HepG2 (cell line): ENCODE data around the gene FSCN2.

Experiments
- ATF7 ChIP-seq, 2 experiments: fragments of 450-650 bp in 1 of 2; sonication (generic) in 1 of 2; formaldehyde crosslinking in 1 of 2; IDR thresholded peaks; 2 replicates each; pipeline versions ENCODE4 v1.4.0 to v1.6.1; 2016 to 2020; ENCODE audit warnings: antibody characterized with exemption in 1 of 2, mild to moderate bottlenecking in 1 of 2, missing genetic modification reagents in 1 of 2
- CHD4 ChIP-seq: fragments of 200-600 bp; sonication (generic); IDR thresholded peaks from 2 replicates; pipeline ENCODE4 v1.7.0; 2017; ENCODE audit warnings: mild to moderate bottlenecking, low read length, borderline replicate concordance
- MEIS2 ChIP-seq: sonication (generic); formaldehyde crosslinking; IDR thresholded peaks from 2 replicates; pipeline ENCODE4 v1.9.0; 2021; ENCODE audit warnings: mild to moderate bottlenecking, missing genetic modification reagents
- NR1H2 ChIP-seq: sonication (generic); formaldehyde crosslinking; IDR thresholded peaks from 2 replicates; pipeline ENCODE4 v1.8.1; 2022; ENCODE audit warnings: low read depth, missing genetic modification reagents, borderline replicate concordance
- ZNF33B ChIP-seq: sonication (generic); formaldehyde crosslinking; IDR thresholded peaks from 2 replicates; pipeline ENCODE4 v1.5.1; 2020; ENCODE audit warnings: mild to moderate bottlenecking, missing genetic modification reagents
- ZNF382 ChIP-seq: sonication (generic); formaldehyde crosslinking; IDR thresholded peaks from 2 replicates; pipeline ENCODE4 v1.5.0; 2020; ENCODE audit warnings: missing genetic modification reagents, mild to moderate bottlenecking, borderline replicate concordance
- ZNF501 ChIP-seq: sonication (generic); formaldehyde crosslinking; IDR thresholded peaks from 2 replicates; pipeline ENCODE4 v1.5.1; 2020; ENCODE audit warnings: mild to moderate bottlenecking, moderate library complexity, missing genetic modification reagents
- TF ChIP-seq, protein P1 (sequence below): sonication (generic); formaldehyde crosslinking; IDR thresholded peaks from 2 replicates; pipeline ENCODE4 v1.4.0; 2020; ENCODE audit warnings: missing genetic modification reagents, mild to moderate bottlenecking, borderline replicate concordance
- TF ChIP-seq, protein P2 (sequence below): sonication (generic); formaldehyde crosslinking; IDR thresholded peaks from 2 replicates; pipeline ENCODE4 v1.8.0; 2022; ENCODE audit warnings: mild to moderate bottlenecking, missing genetic modification reagents; ENCODE audit not compliant: insufficient replicate concordance

- TF ChIP-seq ZNF382 (no peak), CHD4 (no peak), MEIS2 (no peak), ZNF33B (no peak), ZNF501 (CRISPR knock-in tag) (no peak), NR1H2 (CRISPR knock-in tag) (no peak), ATF7 (IDR thresholded peaks at IDR 0.05) (no peak), ATF7 (CRISPR knock-in tag; IDR thresholded peaks at IDR 0.05) (no peak)
- TF ChIP-seq, protein P1, sequence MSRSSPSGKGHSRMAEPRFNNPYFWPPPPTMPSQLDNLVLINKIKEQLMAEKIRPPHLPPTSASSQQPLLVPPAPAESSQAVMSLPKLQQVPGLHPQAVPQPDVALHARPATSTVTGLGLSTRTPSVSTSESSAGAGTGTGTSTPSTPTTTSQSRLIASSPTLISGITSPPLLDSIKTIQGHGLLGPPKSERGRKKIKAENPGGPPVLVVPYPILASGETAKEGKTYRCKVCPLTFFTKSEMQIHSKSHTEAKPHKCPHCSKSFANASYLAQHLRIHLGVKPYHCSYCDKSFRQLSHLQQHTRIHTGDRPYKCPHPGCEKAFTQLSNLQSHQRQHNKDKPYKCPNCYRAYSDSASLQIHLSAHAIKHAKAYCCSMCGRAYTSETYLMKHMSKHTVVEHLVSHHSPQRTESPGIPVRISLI (CRISPR knock-in tag): no peak
- TF ChIP-seq, protein P2, sequence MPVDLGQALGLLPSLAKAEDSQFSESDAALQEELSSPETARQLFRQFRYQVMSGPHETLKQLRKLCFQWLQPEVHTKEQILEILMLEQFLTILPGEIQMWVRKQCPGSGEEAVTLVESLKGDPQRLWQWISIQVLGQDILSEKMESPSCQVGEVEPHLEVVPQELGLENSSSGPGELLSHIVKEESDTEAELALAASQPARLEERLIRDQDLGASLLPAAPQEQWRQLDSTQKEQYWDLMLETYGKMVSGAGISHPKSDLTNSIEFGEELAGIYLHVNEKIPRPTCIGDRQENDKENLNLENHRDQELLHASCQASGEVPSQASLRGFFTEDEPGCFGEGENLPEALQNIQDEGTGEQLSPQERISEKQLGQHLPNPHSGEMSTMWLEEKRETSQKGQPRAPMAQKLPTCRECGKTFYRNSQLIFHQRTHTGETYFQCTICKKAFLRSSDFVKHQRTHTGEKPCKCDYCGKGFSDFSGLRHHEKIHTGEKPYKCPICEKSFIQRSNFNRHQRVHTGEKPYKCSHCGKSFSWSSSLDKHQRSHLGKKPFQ (CRISPR knock-in tag): no peak
Observed at GRCh38 chr17:81523402-81524038, 4.7 kb upstream of the FSCN2 start.
